DOHH2 (cell line): ENCODE data around the gene TMEM243.

Experiments used
- EZH2phosphoT487 ChIP-seq: fragments of 200-600 bp; sonication (generic); IDR thresholded peaks from 2 replicates; pipeline ENCODE4 v1.6.1; 2017; ENCODE audit warnings: borderline replicate concordance, mild to moderate bottlenecking, antibody characterized with exemption, low read length, moderate library complexity, mixed read lengths
- TF ChIP-seq, protein P1 (sequence below): fragments of 200-600 bp; sonication (generic); IDR thresholded peaks from one replicate; pipeline ENCODE4 v1.5.1; 2014; ENCODE audit warnings: antibody characterized with exemption, mild to moderate bottlenecking, low read depth, low read length; ENCODE audit not compliant: poor library complexity, severe bottlenecking

DNA sequence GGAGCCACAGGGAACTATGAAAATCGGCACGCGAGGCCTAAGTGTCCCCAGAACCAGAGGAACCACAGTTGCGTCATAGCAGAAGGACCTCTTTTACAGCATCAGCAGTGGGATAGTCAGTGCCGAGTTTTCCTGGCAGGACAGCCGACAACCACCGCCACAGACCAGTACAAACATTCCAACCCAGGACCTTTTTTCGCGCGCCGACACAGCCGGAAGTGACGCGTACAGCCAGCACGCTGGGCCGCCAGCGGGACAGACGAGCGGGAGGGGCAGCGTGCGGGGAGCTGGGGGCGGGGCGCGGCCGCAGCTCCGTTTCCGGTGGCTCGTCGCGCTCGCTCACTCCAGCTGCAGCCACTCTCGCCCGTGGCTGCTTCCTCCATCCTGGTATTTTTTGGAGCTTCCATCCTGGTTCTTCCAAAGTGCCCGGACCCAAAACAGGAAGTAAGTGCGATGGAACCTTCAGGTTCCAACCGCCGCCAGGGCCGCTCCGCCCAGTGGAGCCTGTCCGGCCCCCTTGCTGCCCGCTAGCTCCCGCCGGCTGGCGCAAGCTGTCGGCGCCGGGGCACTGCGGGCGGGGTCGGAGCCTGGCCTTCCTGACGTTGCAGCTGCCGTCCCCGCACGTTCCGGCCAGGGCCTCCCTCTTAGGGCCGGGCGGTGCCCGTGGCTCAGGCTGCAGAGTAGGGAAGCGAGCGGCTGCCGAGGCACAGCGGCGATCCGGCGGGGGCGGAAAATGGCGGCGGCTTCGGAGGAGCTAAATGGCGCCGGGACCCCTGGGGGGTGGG, 67.2 kb downstream of the TMEM243 start, which contains the start of gene DMTF1:
- TF ChIP-seq, protein P1, sequence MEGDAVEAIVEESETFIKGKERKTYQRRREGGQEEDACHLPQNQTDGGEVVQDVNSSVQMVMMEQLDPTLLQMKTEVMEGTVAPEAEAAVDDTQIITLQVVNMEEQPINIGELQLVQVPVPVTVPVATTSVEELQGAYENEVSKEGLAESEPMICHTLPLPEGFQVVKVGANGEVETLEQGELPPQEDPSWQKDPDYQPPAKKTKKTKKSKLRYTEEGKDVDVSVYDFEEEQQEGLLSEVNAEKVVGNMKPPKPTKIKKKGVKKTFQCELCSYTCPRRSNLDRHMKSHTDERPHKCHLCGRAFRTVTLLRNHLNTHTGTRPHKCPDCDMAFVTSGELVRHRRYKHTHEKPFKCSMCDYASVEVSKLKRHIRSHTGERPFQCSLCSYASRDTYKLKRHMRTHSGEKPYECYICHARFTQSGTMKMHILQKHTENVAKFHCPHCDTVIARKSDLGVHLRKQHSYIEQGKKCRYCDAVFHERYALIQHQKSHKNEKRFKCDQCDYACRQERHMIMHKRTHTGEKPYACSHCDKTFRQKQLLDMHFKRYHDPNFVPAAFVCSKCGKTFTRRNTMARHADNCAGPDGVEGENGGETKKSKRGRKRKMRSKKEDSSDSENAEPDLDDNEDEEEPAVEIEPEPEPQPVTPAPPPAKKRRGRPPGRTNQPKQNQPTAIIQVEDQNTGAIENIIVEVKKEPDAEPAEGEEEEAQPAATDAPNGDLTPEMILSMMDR: no peak
- no peak for TF ChIP-seq EZH2phosphoT487
